Ovary (tissue), 9 donors: ENCODE data around the gene ALK. TPM values are rescaled to one million over a fixed set of nuclear protein-coding genes. Genes with fewer than 3 reads are reported as not detected.

Experiments used
- DNase-seq, 5 donors: peaks; one replicate each; pipeline ENCODE4 v3.0.0-alpha.2; 2019 to 2020
- H3K27ac ChIP-seq, 2 donors: fragments of 200-600 bp; one replicate each; pipeline versions ENCODE4 v1.5.1 to v1.8.0; 2019 to 2022
- H3K27me3 ChIP-seq: fragments of 200-600 bp; one replicate; pipeline ENCODE4 v1.8.0; 2022
- H3K36me3 ChIP-seq: fragments of 200-600 bp; sonication (generic); one replicate; pipeline ENCODE4 v1.5.1; 2019
- H3K4me1 ChIP-seq: one replicate; pipeline ENCODE4 v1.8.1; 2013; ENCODE audit warnings: mild to moderate bottlenecking, moderate library complexity; ENCODE audit not compliant: insufficient read depth
- H3K4me3 ChIP-seq: fragments of 200-600 bp; sonication (generic); one replicate; pipeline ENCODE4 v1.5.1; 2017
- H3K9me3 ChIP-seq, 2 donors: fragments of 200-600 bp in 1 of 2; sonication (generic) in 1 of 2; one replicate each; pipeline versions ENCODE4 v1.5.1 to v1.8.1; 2013 to 2019; ENCODE audit warnings: mild to moderate bottlenecking in 1 of 2, moderate library complexity in 1 of 2
- EP300 ChIP-seq: sonication (generic); formaldehyde crosslinking; IDR thresholded peaks from one replicate; pipeline ENCODE4 v1.6.1; 2017; ENCODE audit warnings: antibody characterized with exemption
- POLR2A ChIP-seq: fragments of 450-650 bp; IDR thresholded peaks from one replicate; pipeline ENCODE4 v1.6.1; 2017; ENCODE audit warnings: antibody characterized with exemption, mild to moderate bottlenecking, moderate library complexity
- WGBS, 3 donors: extraction: QIAGEN DNeasy Blood & Tissue Kit in 1 of 3; methylation state at CpG; one replicate each; pipeline versions ENCODE4 v1.1.5 to v1.1.7; 2013 to 2017; 5-methylcytosine and 5-hydroxymethylcytosine counted together
- intact Hi-C, 4 donors: fragments of 100-400 bp; cut with DNase I; formaldehyde crosslinking; loops; one replicate each; pipeline versions ENCODE4 v1.11.0 to v1.15.1; 2022 to 2023
- polyA plus RNA-seq, 2 donors: library from polyadenylated mRNA; stranded (reverse); fragments of 200-250 nt in 1 of 2; fragments of 350-450 nt in 1 of 2; fragmentation: Illumina TruSeq in 1 of 2; extraction: RNeasy Lipid Tissue Mini Kit (QIAGEN cat#74804) in 1 of 2; gene quantifications; one replicate each; pipeline ENCODE4 v1.2.3, GENCODE V29; 2013 to 2014
- total RNA-seq, 7 donors: library from RNA; depleted of rRNA in 2 of 7; stranded (reverse); fragments of >200 nt in 2 of 7; fragmentation: NEBNext Ultra II Directional in 3 of 7; extraction: Animal tissue kit (Norgen Biotek cat#: 25700) in 3 of 7; gene quantifications; one replicate each; pipeline versions ENCODE4 v1.1.0 to v1.2.4, GENCODE V29; 2016 to 2023
- TF ChIP-seq, protein P1 (sequence below), 3 donors: fragments of 450-650 bp in 2 of 3; fragments of 200-600 bp in 1 of 3; IDR thresholded peaks; one replicate each; pipeline versions ENCODE4 v1.5.1 to v1.8.0; 2016 to 2022; ENCODE audit warnings: antibody characterized with exemption in 3 of 3, mild to moderate bottlenecking in 1 of 3
- donor health status: DM: no; HTN: no; CAD: no; lungs with moderate emphysema.
- donor health status: DM: no; HTN: no; CAD: no.
- donor health status: Bipolar disorder and iron deficiency.
- donor health status: DM: yes; HTN: yes; CAD: no.
- donor health status: DM: no; HTN: no; CAD: no.
- donor health status: DM: yes; HTN: yes; CAD: no.

The ALK gene
- total and polyA plus RNA-seq, 9 donors = 0.05 to 1.7 (median 0.23) TPM; not detected in 1

DNA sequence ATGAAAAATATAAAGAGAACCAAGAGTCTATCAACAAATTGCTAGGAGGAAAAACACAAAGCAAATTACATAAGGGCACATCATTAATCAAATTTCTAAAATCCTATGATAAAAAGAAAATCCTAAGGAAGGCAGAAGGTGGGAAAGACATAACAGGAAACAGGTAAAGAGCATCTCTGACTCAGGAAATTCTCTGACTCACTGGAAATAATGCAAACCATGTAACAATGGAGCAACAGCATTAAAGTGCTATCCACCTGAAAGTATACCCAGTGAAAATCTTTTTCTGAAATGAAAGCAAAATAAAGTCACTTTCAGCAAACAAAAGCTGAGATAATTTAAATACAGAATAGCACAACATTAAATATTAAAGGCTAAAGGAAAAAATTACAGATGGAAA, 10.9 kb downstream of the ALK start:
- no peak for DNase-seq
- TF ChIP-seq, protein P1, sequence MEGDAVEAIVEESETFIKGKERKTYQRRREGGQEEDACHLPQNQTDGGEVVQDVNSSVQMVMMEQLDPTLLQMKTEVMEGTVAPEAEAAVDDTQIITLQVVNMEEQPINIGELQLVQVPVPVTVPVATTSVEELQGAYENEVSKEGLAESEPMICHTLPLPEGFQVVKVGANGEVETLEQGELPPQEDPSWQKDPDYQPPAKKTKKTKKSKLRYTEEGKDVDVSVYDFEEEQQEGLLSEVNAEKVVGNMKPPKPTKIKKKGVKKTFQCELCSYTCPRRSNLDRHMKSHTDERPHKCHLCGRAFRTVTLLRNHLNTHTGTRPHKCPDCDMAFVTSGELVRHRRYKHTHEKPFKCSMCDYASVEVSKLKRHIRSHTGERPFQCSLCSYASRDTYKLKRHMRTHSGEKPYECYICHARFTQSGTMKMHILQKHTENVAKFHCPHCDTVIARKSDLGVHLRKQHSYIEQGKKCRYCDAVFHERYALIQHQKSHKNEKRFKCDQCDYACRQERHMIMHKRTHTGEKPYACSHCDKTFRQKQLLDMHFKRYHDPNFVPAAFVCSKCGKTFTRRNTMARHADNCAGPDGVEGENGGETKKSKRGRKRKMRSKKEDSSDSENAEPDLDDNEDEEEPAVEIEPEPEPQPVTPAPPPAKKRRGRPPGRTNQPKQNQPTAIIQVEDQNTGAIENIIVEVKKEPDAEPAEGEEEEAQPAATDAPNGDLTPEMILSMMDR (IDR thresholded peaks at IDR 0.05) = no peak
- no peak for TF ChIP-seq POLR2A
- TF ChIP-seq EP300 = no peak
- Histone ChIP-seq H3K27ac (no peak overlapping the region), H3K27me3 (no peaks in the 10 kb centered on the region), H3K4me1 (no peaks in the 10 kb centered on the region), H3K4me3 (no peak overlapping the region), H3K36me3 (no peaks in the 10 kb centered on the region), H3K9me3 (no peaks in the 10 kb centered on the region)
- intact Hi-C loops = no loop called here

DNA sequence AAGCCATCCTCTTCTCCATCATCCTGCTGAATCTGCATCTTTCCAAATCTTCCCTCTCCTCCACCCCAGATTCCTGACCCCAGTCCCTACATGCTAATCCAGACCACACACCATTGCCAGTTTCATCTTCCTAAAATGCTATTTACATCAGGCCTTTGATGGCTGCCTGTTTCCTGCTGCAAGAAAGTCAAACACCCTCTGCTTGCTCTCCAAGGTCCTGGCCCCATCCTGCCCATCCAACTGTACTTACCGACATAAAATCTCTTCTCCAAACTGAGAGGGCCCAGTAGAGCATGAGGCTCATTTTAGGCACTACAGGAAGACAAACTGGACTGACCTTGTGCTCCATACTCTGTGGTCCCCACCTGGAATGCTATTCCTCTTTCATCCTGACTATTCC, 19.0 kb downstream of the ALK start:
- Histone ChIP-seq H3K27me3 (no peaks in the 10 kb centered on the region), H3K36me3 (no peaks in the 10 kb centered on the region), H3K9me3 (no peaks in the 10 kb centered on the region), H3K4me1 (no peaks in the 10 kb centered on the region), H3K27ac (no peak overlapping the region), H3K4me3 (no peak overlapping the region)
- no peak for DNase-seq
- no peak for TF ChIP-seq EP300
- TF ChIP-seq, protein P1 (IDR thresholded peaks at IDR 0.05) = no peak
- no peak for TF ChIP-seq POLR2A
- intact Hi-C loops = no loop called here
- WGBS, 3 donors = 16 to 34% (median 21%) methylated on average over 1 of the region's 1 CpG

DNA sequence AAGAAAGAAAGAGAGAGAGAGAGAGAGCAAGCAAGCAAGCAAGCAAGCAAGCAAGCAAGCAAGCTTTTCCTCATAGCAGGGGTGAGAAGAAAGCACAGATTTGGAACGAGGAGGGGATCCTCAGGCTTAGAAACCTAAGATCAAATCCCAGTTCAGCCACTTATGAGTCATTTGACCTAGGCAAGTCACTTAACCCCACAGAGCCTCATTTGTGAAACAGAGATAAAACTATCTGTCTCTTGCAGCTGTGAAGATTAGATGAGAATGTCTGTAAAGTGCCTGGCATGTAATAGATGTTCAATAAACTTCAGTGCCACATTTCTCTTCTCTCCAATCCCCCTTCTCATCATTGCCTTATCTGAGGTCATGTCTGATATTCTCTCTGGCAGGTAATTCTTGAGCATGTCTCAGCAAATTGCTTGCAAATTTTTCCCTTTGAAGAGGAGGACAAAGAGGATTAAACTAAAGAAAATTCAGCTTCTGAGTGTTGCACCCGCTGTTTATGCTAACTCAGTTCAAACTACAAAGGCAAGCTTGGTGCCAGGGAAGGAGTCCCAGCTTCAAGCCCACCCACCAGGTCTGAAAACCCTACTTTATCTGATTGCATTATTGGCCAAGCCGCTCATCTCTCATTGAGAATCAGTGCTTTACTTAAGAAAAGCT, 20.3 kb downstream of the ALK start:
- WGBS, 3 donors = 18 to 33% (median 24%) methylated on average over 3 of the region's 3 CpGs
- H3K27ac ChIP-seq = no peak overlapping the region
- H3K9me3 ChIP-seq = no peaks in the 10 kb centered on the region
- DNase-seq = no peak
- intact Hi-C loops = no loop called here
- no peaks in the 10 kb centered on the region for H3K4me1 ChIP-seq
- no peaks in the 10 kb centered on the region for H3K36me3 ChIP-seq
- TF ChIP-seq POLR2A (no peak), EP300 (no peak)
- TF ChIP-seq, protein P1 (IDR thresholded peaks at IDR 0.05) = no peak
- no peak overlapping the region for H3K4me3 ChIP-seq
- no peaks in the 10 kb centered on the region for H3K27me3 ChIP-seq

DNA sequence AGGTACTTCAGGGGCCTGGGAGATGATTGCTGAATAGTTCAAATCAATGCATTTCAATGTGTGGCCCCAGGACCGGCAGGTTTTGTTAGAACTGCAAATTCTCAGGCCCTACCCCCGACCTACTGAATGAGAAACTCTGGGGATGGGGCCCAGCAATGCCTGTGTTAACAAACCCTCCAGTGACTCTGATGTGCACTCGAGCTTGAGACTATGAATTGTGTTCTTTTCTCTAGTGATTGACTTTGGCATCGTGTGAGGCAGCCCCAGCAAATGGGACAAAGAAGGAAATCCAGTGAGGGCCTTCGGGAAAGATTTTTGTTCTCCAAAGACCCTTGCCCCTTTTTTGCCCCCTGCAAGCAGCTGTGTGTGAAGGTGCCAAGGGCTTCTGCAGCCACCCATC, 22.4 kb downstream of the ALK start:
- no peak for DNase-seq
- intact Hi-C loops = no loop called here
- Histone ChIP-seq H3K4me1 (no peaks in the 10 kb centered on the region), H3K27me3 (no peaks in the 10 kb centered on the region), H3K27ac (no peak overlapping the region), H3K36me3 (no peaks in the 10 kb centered on the region), H3K9me3 (no peaks in the 10 kb centered on the region), H3K4me3 (no peak overlapping the region)
- TF ChIP-seq EP300 (no peak), POLR2A (no peak)
- TF ChIP-seq, protein P1 (IDR thresholded peaks at IDR 0.05) = no peak
- 30 to 41% (median 40%) methylated on average over 5 of the region's 5 CpGs for WGBS, 3 donors
